Activated T-cell treated with anti-CD3 and anti-CD28 coated beads, Interleukin-2, amount 50 U/mL, for 24 hours (primary cell): Measurements from ENCODE around the gene TUBA4B.
"Not testable (repeated sequence)": the region's sequence is repeated elsewhere in the genome, so short reads cannot be mapped to it uniquely, and the experiment has no call there.

Source experiments
- DNase-seq: peaks from one replicate; pipeline ENCODE4 v3.0.0-alpha.2; 2020
- H3K27ac Mint-ChIP-seq: 2 replicates; pipeline ENCODE4 v1.8.0; 2020; ENCODE audit warnings: mild to moderate bottlenecking, mixed read lengths
- H3K27me3 Mint-ChIP-seq: 2 replicates; pipeline ENCODE4 v1.8.0; 2020; ENCODE audit warnings: mixed read lengths
- H3K36me3 Mint-ChIP-seq: 2 replicates; pipeline ENCODE4 v1.8.0; 2020; ENCODE audit warnings: low read depth, mixed read lengths
- H3K4me1 Mint-ChIP-seq: 2 replicates; pipeline ENCODE4 v1.8.0; 2020; ENCODE audit warnings: low read depth, mixed read lengths
- H3K4me3 Mint-ChIP-seq: 2 replicates; pipeline ENCODE4 v1.8.0; 2020; ENCODE audit warnings: mild to moderate bottlenecking, moderate library complexity, mixed read lengths
- H3K9me3 Mint-ChIP-seq: 2 replicates; pipeline ENCODE4 v1.8.0; 2020; ENCODE audit warnings: mixed read lengths

The TUBA4B gene

DNA sequence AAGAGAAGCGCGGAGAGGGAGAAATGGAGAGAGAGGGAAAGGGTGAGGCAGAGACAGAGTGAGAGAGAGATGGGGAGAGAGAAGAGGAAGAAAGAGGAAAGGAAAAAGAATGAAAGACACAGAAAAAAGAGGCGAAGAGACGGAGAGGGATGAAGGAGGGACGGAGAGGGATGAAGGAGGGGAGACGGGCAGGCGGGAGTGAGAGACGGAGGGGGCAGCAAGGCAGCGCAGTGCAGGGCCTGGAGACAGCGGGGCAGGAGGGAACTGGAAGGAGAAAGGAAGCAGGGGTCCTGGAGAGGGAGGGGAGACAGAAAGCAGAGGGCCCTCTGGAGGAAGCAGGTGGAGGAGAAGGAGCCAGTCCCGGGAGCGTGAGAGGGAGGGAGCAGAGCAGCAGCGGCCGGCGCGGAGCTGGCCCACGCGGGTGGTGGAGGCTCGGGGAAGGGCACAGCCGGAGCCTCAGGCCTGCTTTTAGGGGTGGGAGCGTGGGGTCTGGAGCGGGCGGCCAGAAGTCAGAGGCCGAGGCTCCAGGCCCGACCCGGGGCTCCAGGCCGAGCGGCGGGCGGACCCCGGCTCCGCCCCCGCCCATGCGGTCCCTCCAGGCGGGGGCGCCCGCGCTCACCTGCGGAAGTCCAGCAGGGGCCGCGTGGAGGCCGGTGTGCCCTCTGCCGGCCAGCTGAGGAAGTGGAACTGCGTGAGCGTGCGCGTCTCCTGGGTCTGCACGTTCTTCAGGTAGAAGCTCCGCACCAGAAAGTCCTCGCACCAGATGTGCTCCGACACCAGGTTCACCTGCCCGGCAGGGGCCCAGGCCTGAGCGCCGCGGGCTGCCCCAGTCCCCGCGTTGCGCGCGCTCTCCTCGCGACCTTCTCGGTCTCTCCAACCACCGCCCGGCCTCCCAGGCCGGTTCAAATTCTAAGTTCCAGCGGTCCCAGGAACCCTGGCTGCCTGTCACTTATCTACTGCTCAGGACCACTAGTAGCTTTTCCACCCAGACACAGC, 41.6 kb downstream of the TUBA4B start:
- DNase-seq, result peak; percentile 93

DNA sequence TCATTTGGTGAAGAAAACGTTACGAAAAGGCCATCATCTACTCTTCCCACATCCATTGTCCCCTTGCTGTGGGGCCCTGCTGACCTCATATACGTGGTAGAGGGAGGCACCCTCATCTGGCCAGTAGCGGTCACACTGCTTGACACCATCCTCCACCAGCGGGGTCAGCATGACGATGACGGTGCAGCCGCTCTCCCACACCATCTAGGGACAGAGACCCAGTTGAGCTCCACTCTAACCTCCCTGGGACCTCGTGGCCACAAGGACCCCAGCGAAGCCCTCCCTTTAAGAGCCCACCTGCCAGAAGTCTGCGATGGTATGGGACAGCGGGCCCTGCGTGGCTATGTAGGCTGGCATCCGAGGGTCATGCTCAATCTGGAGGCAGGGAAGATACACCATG, 43.1 kb downstream of the TUBA4B start:
- H3K4me3 Mint-ChIP-seq, result no peak overlapping the region
- no peak for DNase-seq
- H3K36me3 Mint-ChIP-seq, result no peaks in the 10 kb centered on the region
- H3K27me3 Mint-ChIP-seq, result peaks cover 10% of the 10 kb centered on the region
- peaks cover 29% of the 10 kb centered on the region for H3K4me1 Mint-ChIP-seq
- no peak overlapping the region for H3K27ac Mint-ChIP-seq
- H3K9me3 Mint-ChIP-seq, result no peaks in the 10 kb centered on the region

More for the DNA sequence above, 41.6 kb downstream of the TUBA4B start:
- H3K27ac Mint-ChIP-seq, result peak overlapping the region; percentile 77
- peak overlapping the region; percentile 63 for H3K4me3 Mint-ChIP-seq
- H3K9me3 Mint-ChIP-seq, result no peaks in the 10 kb centered on the region
- peaks cover 29% of the 10 kb centered on the region for H3K4me1 Mint-ChIP-seq
- no peaks in the 10 kb centered on the region for H3K36me3 Mint-ChIP-seq
- peaks cover 5% of the 10 kb centered on the region for H3K27me3 Mint-ChIP-seq

DNA sequence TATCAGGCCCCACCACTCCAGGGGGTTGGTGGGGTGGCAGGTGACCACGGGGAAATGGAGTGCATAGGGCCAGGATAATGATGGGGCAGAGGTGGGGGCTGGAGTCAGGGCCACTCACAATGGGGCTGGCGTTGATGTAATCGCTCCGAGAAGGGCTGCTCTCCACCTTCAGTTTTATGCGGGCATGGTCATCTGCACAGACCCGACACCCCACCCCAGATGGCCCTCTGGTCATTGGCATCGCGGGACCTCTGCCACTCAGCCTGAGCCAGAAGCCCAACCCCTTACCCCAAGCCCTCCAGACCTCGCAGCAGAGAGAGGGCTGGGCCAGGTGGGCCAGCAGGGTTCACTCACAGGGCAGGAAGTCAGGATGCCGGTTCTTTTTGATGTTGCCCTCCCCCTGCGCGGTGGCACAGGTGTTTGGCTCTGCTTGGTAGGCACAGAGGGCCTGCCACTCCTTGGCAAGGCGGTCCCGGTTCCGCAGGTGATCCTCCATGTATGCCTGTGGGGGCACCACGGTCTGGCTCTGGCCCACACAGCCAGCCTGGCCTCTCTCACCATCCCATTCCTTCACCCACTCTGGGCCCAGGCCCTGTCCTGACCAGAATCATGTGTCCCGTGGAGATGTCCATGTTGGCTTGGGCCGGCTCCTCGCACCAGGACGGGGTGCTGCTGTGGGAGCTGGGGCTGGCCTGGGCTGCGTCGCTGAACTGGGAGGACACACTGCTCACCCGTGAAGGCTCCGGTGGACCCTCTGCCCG, 43.8 kb downstream of the TUBA4B start:
- Mint-ChIP-seq H3K36me3 (no peaks in the 10 kb centered on the region), H3K27ac (no peak overlapping the region), H3K27me3 (peaks cover 17% of the 10 kb centered on the region), H3K4me1 (peaks cover 29% of the 10 kb centered on the region), H3K9me3 (no peaks in the 10 kb centered on the region), H3K4me3 (no peak overlapping the region)
- DNase-seq, result no peak

DNA sequence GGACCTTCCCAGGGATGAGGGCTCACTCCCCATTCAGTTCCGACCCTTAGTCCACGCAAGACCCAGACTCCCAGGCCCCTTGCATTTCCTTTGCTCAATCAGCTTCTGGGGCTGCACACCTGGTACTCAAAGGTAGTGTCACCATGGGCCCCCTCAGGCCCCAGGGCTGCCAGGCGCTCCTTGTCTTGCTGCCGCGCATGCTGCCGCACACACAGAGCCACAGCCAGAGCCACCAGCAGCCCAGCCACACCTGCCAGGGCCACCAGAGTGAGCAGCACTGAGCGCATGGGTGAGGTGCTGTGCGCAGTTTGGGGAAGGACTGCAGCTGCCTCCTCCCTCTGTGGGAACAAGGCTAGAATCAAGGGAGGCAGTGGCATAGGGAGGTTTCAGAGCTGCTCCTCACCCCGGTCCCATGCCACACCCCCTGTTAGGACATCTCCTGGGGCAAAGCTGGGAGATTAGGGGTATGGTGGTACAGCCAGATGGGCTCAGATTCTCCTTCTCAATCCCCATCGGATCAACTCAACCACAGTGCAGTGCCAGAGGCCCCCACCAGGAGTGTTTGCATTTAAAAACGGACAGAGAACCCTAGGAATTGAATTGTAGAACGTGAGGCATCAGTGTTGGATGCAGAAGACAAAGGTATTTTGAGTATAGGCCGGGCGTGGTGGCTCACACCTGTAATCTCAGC, 44.9 kb downstream of the TUBA4B start:
- peaks cover 29% of the 10 kb centered on the region for H3K4me1 Mint-ChIP-seq
- H3K36me3 Mint-ChIP-seq, result no peaks in the 10 kb centered on the region
- DNase-seq, result no peak
- no peak overlapping the region for H3K4me3 Mint-ChIP-seq
- no peaks in the 10 kb centered on the region for H3K9me3 Mint-ChIP-seq
- H3K27ac Mint-ChIP-seq, result no peak overlapping the region
- peaks cover 17% of the 10 kb centered on the region for H3K27me3 Mint-ChIP-seq

DNA sequence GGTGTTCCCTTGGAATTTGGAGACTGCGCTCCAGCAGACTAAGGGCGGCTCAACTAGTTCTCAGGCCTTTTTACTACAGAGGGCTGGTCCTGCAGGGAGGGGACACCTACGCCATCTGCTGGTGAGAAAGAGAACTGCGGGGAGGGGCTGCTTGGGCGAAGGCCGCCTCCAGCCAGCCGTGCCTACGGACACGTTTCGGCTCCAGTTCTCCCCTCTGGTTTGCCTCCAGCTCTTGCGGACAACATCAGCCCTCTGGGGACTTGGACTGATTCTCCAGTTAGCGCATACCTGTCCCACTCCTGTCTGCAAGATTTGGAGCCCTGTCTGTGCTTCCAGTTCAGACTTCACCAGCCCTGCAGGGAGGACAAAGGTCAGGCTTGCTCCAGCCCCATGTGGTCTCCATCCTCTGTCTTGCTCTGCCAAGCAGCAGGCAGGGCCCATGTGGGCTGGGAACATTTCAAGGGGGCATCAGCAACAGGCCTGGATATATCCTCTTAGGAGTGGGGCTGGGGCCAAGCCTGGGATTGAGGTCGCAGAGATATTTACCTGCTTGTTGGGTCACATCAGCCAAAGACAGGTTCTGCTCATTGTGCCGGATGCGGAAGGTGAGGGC, 45.8 kb downstream of the TUBA4B start:
- peak; percentile 95 for DNase-seq
- Mint-ChIP-seq H3K9me3 (no peaks in the 10 kb centered on the region), H3K27me3 (peaks cover 21% of the 10 kb centered on the region), H3K27ac (no peak overlapping the region), H3K4me3 (no peak overlapping the region), H3K4me1 (peaks cover 29% of the 10 kb centered on the region), H3K36me3 (no peaks in the 10 kb centered on the region)

DNA sequence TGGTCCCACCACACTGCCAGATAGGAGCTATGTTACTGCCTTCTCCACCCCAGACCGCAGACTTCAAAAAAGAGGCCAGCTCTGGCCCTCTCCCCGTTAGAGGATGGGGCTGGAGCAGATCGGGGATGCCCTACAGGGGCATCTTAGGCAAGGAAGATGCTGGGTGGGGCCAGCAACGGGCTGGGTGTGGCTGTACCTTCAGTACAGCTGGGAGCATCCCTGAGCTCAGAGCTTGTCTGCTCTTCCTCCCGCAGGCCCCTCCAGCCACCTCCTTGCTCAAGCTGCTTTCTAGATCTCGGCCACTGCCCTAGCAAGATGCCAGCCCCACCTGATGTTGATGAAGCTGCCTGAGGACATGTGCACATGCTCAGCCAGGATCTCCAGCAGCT, 46.3 kb downstream of the TUBA4B start:
- H3K36me3 Mint-ChIP-seq, result no peaks in the 10 kb centered on the region
- H3K4me1 Mint-ChIP-seq, result peaks cover 24% of the 10 kb centered on the region
- peaks cover 23% of the 10 kb centered on the region for H3K27me3 Mint-ChIP-seq
- no peaks in the 10 kb centered on the region for H3K9me3 Mint-ChIP-seq
- DNase-seq, result no peak
- H3K27ac Mint-ChIP-seq, result no peak overlapping the region
- no peak overlapping the region for H3K4me3 Mint-ChIP-seq

DNA sequence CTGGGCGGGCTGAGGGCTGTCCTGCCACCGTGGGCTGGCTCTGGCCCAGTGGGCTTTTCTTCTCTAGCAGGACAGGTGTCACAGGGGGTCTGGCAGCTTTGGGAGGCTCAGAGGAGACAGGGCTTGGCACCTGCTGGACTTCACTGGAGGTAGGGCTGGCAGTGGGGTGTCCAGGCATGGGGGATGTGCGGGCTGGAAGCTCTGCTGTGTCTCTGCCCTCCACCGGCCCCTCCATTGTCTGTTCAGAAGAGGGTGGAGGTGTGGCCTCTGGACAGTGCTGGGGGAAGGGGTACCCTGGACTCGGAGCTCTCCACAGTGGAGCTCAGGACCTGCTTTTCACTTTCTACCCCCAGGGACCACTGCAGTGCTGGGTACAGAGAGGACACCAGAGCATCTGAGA, 47.0 kb downstream of the TUBA4B start:
- Mint-ChIP-seq H3K27ac (no peak overlapping the region), H3K36me3 (no peaks in the 10 kb centered on the region), H3K4me1 (peaks cover 21% of the 10 kb centered on the region), H3K27me3 (peaks cover 29% of the 10 kb centered on the region), H3K4me3 (no peak overlapping the region), H3K9me3 (no peaks in the 10 kb centered on the region)
- no peak for DNase-seq

DNA sequence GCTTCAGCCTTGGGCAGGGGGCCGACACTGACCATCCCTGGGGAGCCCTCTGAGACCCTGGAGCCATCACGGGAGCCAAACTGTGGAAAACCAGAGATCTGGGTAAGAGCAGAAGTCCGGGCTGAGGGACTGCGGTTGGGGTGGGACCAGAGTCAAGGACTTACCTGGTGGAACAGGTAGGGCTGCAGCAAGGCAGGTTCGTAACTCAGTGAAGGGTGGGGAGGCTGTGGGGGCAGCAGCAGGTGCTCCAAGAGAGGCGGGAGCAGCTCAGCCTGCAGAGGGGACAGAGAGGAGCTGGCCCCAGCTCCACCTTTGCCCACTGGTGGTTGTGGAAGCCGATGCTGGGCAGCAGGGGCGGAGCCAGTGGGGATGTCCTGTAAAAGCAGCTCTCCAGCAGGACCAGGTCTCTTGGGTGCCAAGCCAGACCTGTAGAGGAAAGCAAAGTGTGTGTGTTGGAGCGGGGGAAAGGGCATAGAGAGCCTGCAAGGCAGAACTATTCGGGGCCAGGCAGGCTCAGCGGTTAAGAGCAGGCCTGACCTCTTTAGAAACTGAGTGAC, 49.4 kb downstream of the TUBA4B start:
- DNase-seq, result no peak
- Mint-ChIP-seq H3K4me3 (no peak overlapping the region), H3K36me3 (no peaks in the 10 kb centered on the region), H3K27me3 (peaks cover 52% of the 10 kb centered on the region), H3K9me3 (no peaks in the 10 kb centered on the region), H3K4me1 (peaks cover 8% of the 10 kb centered on the region), H3K27ac (no peak overlapping the region)

DNA sequence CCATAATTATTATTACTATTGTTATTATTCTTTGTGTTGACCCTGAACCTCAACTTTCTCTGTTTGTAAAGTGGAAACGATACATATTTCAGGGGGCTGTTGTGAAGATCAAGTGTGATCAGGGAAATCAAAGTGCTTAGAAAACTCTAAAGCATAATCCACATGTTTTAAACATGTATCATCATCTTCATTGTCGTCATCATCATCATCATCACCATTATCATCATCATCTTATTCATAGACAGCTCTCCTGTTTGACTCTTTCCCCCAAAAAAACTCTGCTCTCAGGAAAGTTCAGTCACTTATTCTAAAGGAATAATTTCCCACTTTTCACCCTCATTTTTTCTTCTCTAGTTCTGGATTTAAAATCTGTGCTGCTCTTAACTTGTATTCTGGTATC, 51.2 kb downstream of the TUBA4B start:
- peaks cover 62% of the 10 kb centered on the region for H3K27me3 Mint-ChIP-seq
- no peak overlapping the region for H3K27ac Mint-ChIP-seq
- H3K4me3 Mint-ChIP-seq, result no peak overlapping the region
- H3K9me3 Mint-ChIP-seq, result no peaks in the 10 kb centered on the region
- peaks cover 6% of the 10 kb centered on the region for H3K4me1 Mint-ChIP-seq
- H3K36me3 Mint-ChIP-seq, result no peaks in the 10 kb centered on the region
- no peak for DNase-seq

DNA sequence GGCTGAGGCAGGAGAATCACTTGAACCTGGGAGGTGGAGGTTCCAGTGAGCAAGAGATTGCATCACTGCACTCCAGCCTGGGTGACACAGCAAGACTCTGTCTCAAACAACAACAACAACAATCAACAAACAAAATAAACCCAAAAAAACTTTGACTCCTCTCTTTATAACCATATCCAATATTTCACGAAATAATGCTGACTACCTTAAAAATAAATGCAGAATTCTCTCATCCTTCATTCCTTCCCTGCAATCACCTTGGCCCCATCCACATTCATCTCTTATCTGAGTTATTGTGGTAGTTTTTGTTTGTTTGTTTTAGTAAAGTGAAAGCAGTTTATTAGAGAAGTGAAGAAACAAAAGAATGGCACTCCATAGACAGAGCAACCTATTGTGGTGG, 53.0 kb downstream of the TUBA4B start:
- Mint-ChIP-seq H3K27me3 (peaks cover 70% of the 10 kb centered on the region), H3K36me3 (no peaks in the 10 kb centered on the region), H3K4me3 (no peak overlapping the region), H3K9me3 (no peaks in the 10 kb centered on the region), H3K4me1 (peaks cover 7% of the 10 kb centered on the region), H3K27ac (no peak overlapping the region)
- DNase-seq, result no peak

DNA sequence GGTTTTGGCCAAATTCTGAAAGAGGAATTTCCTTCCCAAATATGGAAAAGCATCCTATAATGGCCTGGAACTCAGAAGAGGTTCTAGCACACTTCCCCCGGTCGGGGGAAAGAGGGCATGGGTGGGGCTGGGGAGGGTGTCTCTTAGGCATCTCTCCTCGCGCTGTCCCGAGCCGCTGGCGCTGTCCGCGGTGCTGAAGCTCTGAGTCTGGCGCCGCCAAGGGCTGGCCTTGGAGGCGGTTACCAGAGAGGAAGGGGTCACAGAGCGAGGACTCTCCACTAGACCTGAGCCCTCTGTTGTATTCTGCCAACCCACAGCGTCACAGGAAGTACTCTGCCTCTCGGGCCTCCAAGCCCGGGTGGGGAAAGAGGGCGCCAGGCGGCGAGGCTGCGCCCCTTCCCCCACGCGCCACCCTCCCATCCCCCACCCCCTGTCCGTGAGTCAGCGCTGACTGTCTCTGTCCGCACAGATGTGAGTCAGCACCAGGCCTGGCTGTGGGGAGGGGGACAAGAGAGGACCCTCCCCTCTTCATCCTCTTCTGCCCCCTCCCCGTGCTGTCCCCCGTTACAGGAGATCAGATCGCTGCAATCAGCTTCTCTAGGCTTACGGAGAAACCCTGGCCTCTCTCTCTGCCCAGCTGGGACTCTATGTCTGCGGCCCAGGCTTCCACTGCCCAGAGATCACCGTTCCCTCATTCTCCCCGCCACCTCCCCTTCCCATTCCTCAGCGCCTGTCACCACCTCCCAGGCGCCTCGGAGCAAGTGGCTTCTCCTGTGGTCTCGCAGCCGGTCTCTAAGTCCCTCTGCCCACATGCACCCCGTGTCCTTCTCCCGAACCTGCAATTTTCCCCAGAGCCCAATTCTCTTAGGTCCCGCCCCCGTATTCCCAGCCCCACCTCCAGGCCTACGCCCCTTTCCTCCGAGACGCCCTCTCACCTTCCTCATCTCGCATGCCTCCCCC, 55.4 kb downstream of the TUBA4B start:
- Mint-ChIP-seq H3K36me3 (no peaks in the 10 kb centered on the region), H3K27ac (no peak overlapping the region), H3K4me3 (no peak overlapping the region), H3K4me1 (peaks cover 7% of the 10 kb centered on the region), H3K27me3 (peaks cover 73% of the 10 kb centered on the region), H3K9me3 (no peaks in the 10 kb centered on the region)
- peak; percentile 79 for DNase-seq

DNA sequence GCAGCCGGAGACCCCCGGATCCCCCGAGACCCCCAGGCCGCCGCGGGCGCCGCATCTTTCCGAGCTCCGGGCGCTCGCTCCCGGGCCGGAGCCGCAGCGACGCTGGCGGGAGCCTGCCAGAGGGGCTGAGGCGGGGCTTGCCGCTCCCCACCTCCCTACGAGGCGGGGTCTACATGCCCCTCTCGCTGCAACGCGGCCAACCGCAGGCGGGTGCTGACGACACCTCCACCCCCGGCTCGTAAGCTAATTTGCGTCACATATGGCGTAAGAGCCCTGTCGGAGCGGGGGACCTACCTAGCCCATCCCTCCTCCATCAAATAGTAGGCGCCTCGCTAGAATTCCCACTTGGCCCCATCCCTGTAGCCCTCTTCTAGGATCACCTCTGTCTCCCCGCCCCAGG, 56.2 kb downstream of the TUBA4B start, which contains the start of gene PTPRN:
TSS of gene PTPRN (minus strand) at position 124 of the 400 bp plus-strand sequence. CDS start at position 55, 69 bp downstream.
- H3K36me3 Mint-ChIP-seq, result no peaks in the 10 kb centered on the region
- H3K27me3 Mint-ChIP-seq, result peaks cover 73% of the 10 kb centered on the region
- no peak within 1 kb of the TSS for H3K27ac Mint-ChIP-seq
- H3K4me3 Mint-ChIP-seq, result no peak within 1 kb of the TSS
- DNase-seq, result no peak
- peaks cover 7% of the 10 kb centered on the region for H3K4me1 Mint-ChIP-seq
- no peaks in the 10 kb centered on the region for H3K9me3 Mint-ChIP-seq

DNA sequence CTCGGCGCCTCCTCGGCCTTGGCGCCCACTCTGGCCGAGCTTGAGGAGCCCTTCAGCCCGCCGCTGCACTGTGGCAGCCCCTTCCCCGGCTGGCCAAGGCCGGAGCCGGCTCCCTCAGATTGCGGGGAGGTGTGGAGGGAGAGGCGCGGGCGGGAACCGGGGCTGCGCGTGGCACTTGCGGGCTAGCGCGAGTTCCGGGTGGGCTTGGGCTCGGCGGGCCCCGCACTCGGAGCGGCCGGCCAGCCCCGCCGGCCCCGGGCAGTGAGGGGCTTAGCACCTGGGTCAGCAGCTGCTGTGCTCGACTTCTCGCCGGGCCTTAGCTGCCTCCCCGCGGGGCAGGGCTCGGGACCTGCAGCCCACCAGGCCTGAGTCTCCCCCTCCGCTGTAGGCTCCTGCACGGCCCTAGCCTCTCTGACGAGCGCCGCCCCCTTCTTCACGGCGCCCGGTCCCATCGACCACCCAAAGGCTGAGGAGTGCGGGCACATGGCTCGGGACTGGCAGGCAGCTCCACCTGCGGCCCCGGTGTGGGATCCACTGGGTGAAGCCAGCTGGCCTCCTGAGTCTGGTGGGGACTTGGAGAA, 59.7 kb downstream of the TUBA4B start:
- H3K27me3 Mint-ChIP-seq, result peaks cover 41% of the 10 kb centered on the region
- not testable (repeated sequence) for DNase-seq, H3K27ac Mint-ChIP-seq, H3K36me3 Mint-ChIP-seq, H3K9me3 Mint-ChIP-seq, H3K4me3 Mint-ChIP-seq, H3K4me1 Mint-ChIP-seq
